ENCODE data around the gene GTF2F1.

GTF2F1 gene

GRCh38 chr19:6418562-6418932 lies 25.6 kb upstream of the GTF2F1 start:
- POLR2A ChIA-PET, result no interaction called here
- no peak for TF ChIP-seq ARNT (IDR thresholded peaks at IDR 0.05)
- TF ChIP-seq HDGF (IDR thresholded peaks at IDR 0.05; ENCODE audit: borderline replicate concordance), result no peak
- TF ChIP-seq FOXM1 (IDR thresholded peaks at IDR 0.05; ENCODE audit: borderline replicate concordance), result no peak
- no peak for TF ChIP-seq L3MBTL2 (conservative IDR thresholded peaks at IDR 0.05)
- TF ChIP-seq BHLHE40 (IDR thresholded peaks at IDR 0.05; ENCODE audit: borderline replicate concordance), result no peak
- no peak for TF ChIP-seq TARDBP (IDR thresholded peaks at IDR 0.05)
- TF ChIP-seq FOXK2 (IDR thresholded peaks at IDR 0.05), result no peak
- no peak for TF ChIP-seq CTBP1 (IDR thresholded peaks at IDR 0.05; ENCODE audit: borderline replicate concordance)
- CTCF ChIA-PET, result no interaction called here
- DNase-seq (ENCODE audit: extremely low spot score), result no peak

DNA sequence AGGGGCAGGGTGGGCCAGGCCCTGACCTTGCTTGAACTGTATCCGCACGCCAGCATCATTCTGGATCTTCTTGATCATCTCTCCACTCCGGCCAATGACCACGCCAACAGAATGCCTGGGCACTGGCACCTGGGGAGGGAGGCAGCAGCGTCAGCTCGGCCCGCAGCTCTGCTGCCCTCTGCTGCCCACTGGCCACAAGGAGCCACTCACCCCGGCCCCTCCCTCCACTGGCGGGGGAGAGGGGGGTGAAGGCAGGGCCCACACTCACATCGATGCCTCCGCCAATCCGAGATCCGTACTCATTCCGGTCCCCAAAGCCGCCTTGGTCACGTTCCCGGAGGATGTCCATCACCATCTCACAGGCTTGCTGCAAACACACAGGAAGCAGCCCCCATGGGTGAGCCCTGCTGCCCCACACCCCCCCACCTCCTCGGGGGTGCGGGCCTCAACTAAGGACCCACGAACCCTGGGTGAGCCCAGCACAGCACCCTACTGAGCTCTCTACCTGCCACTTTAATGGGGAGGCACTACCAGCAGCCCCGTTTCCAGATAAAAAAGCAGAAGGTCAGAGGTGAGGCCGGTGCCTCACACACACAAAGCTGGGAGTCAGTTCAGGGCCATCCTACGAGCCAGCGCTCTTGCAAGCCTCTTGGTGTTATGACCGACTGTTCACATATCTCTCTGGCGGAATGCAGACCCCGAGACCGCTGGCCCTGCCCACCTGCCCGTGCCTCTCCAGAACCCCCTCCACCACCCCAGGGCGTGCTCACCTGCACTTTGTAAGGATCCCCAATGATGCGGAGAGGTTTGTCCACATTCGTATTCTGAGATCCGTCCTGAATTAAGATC lies 25.0 kb upstream of the GTF2F1 start:
- no peak for DNase-seq (ENCODE audit: extremely low spot score)
- TF ChIP-seq TARDBP (IDR thresholded peaks at IDR 0.05) (no peak), BHLHE40 (IDR thresholded peaks at IDR 0.05; ENCODE audit: borderline replicate concordance) (no peak), FOXM1 (IDR thresholded peaks at IDR 0.05; ENCODE audit: borderline replicate concordance) (no peak), ELF4 (IDR thresholded peaks at IDR 0.05) (no peak)
- POLR2A ChIA-PET, result no interaction called here
- CTCF ChIA-PET, result no interaction called here

DNA sequence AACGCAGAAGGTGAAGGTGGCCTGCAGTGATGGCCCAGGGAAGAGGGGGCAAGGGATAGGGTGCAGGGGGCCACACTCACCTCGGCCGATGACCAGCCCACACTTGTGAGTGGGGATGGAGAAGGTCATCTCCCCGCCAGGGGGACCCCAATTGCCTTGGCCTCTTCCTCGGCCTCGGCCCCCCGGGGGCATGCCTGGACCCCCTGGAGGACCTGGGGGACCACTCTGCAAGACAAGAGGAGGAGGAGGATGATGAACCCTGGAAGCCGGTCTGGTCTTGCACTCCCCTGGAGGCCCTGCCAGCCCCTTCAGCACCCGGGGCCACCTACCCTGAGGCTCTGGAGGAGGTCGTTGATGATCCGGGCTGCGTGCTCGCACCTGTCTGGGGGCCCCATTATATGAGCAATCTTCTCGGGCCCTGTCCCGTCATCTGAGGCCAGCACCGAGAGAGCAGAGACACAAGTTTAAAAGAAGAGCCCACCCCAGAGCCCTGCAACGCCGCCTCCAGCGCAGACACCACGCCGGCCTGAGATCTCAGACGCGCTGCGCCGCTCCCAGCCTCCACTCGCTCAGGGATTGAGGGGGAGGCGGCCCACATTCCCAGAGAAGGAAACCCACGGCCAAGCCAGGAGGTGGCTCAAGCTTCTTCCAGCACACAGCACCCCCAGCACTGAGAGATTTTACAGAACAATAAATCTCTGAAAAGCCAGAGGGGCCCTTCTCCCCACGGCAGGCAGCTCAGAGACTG lies 23.9 kb upstream of the GTF2F1 start:
- ChIA-PET CTCF (no interaction called here), POLR2A (no interaction called here)
- DNase-seq (ENCODE audit: extremely low spot score), result no peak
- TF ChIP-seq HDGF (IDR thresholded peaks at IDR 0.05; ENCODE audit: borderline replicate concordance), result no peak

DNA sequence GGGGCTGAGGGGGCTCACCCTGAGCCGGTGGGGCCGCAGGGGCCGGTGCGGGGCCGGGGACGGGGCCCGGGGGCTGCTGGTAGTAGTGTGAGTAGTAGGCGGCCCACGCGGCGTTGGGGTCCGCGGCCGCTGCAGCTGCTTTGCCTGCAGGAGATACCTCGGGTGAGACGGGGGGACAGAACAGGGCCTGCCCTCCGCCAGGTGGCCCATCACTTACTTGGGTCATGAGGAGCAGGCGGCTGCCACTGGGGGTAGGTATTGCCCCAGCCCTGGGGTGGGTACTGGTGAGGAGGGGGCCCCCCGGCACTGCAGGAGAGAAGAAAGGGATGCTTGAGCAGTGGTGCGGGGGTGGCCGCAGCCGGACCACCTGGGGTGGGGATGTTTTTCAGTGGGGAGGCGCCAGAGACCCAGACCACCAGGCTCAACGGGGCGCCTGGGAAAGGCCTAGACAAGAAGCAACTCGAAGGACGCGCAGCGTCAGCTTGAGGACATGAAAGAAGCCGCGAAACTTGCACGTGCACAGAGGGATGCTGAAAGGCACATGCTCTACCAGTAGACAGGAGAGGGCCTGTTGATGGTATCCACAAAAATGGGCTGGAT lies 22.7 kb upstream of the GTF2F1 start:
- CTCF ChIA-PET, result no interaction called here
- POLR2A ChIA-PET, result no interaction called here
- TF ChIP-seq ELF4 (IDR thresholded peaks at IDR 0.05), result no peak
- DNase-seq (ENCODE audit: extremely low spot score), result no peak

- ChIA-PET CTCF (no interaction called here), POLR2A (no interaction called here)
- no peak for DNase-seq (ENCODE audit: extremely low spot score)
- TF ChIP-seq L3MBTL2 (conservative IDR thresholded peaks at IDR 0.05) (no peak), SP1 (IDR thresholded peaks at IDR 0.05) (no peak), FOXK2 (IDR thresholded peaks at IDR 0.05) (no peak), FOXM1 (IDR thresholded peaks at IDR 0.05; ENCODE audit: borderline replicate concordance) (no peak), TARDBP (IDR thresholded peaks at IDR 0.05) (no peak), BHLHE40 (IDR thresholded peaks at IDR 0.05; ENCODE audit: borderline replicate concordance) (no peak), FOXA1 (IDR thresholded peaks at IDR 0.05) (no peak), NFRKB (IDR thresholded peaks at IDR 0.05) (no peak), HDGF (IDR thresholded peaks at IDR 0.05; ENCODE audit: borderline replicate concordance) (no peak), LEF1 (IDR thresholded peaks at IDR 0.05; ENCODE audit: borderline replicate concordance) (no peak), ZNF384 (IDR thresholded peaks at IDR 0.05) (no peak), PKNOX1 (IDR thresholded peaks at IDR 0.05) (no peak), CTBP1 (IDR thresholded peaks at IDR 0.05; ENCODE audit: borderline replicate concordance) (no peak), ELF4 (IDR thresholded peaks at IDR 0.05) (no peak), SUZ12 (IDR thresholded peaks at IDR 0.05) (no peak), ARNT (IDR thresholded peaks at IDR 0.05) (no peak)
Measured at GRCh38 chr19:6414793-6415590, 22.0 kb upstream of the GTF2F1 start.

DNA sequence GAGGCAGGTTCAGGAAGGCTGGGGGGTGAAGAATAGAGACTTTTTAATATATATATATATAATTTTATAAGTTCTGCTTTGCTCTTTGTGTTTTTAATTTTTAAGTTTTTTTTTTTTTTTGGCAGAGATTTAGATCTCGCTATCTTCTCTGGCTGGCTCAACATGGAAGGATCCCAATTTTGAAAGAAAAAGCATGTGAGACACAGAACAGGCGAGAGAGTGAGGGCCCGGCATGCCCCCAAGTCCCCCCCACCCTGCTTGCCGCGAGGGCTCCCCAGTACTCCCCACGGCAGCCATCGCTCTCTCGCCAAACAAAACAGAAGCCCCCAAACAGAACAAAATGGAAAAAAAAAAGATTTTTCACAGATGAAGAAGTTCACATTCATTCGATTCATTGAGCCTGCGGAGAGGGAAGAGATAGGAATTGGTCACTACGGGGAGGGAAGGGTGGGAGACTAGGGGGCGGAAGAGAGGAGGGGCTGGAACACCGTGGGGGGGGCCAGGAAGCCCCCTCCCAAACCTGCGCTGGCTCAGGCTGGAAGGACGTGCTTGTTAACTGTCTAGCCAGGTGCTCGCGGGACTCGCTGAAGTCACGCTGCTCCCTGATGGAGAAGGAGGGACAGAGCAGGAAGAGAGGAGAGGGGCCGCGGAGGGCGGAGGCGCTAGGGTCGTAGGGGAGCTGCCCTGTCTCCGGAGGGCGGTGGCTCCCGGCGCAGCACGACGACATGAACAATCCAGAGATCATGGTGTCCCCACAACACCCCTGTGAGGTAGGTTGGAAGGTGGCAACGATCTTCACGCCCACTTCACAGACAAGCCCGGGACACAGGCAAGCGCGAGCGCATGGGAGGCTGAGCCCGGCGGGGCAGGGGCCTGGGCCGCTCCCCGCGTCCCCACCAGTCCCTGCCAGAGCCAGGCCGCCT lies 21.0 kb upstream of the GTF2F1 start:
- no peak for DNase-seq (ENCODE audit: extremely low spot score)
- CTCF ChIA-PET, result interaction anchor here (0.7 kb wide), 1 partner anchor 1247 kb away, joined by 3 read pairs; no protein-coding TSS in a partner anchor
- POLR2A ChIA-PET, result no interaction called here
- TF ChIP-seq BHLHE40 (IDR thresholded peaks at IDR 0.05; ENCODE audit: borderline replicate concordance), result no peak
- TF ChIP-seq NFRKB (IDR thresholded peaks at IDR 0.05), result no peak
- no peak for TF ChIP-seq TARDBP (IDR thresholded peaks at IDR 0.05)
- no peak for TF ChIP-seq PKNOX1 (IDR thresholded peaks at IDR 0.05)
- no peak for TF ChIP-seq FOXA1 (IDR thresholded peaks at IDR 0.05)
- no peak for TF ChIP-seq ARNT (IDR thresholded peaks at IDR 0.05)
- no peak for TF ChIP-seq L3MBTL2 (conservative IDR thresholded peaks at IDR 0.05)
- TF ChIP-seq ELF4 (IDR thresholded peaks at IDR 0.05), result no peak
- no peak for TF ChIP-seq HDGF (IDR thresholded peaks at IDR 0.05; ENCODE audit: borderline replicate concordance)
- no peak for TF ChIP-seq FOXM1 (IDR thresholded peaks at IDR 0.05; ENCODE audit: borderline replicate concordance)
- TF ChIP-seq ZNF384 (IDR thresholded peaks at IDR 0.05), result no peak
- no peak for TF ChIP-seq SUZ12 (IDR thresholded peaks at IDR 0.05)
- TF ChIP-seq CTBP1 (IDR thresholded peaks at IDR 0.05; ENCODE audit: borderline replicate concordance), result no peak
- TF ChIP-seq SP1 (IDR thresholded peaks at IDR 0.05), result no peak
- no peak for TF ChIP-seq FOXK2 (IDR thresholded peaks at IDR 0.05)

All from HEK293T (cell line).